Sciatic nerve (tissue), 2 donors: ENCODE measurements around the gene MALAT1. TPM values are rescaled to one million over a fixed set of nuclear protein-coding genes. Genes with fewer than 3 reads are reported as not detected.

Source experiments
- ATAC-seq: fragments of 200-7000 bp; cut with Tn5 transposase; one replicate; pipeline ENCODE4 v1.9.1; 2020; ENCODE audit warnings: mild to moderate bottlenecking, moderate library complexity
- DNase-seq: peaks from one replicate; pipeline ENCODE4 v3.0.0-alpha.2; 2020; ENCODE audit warnings: low spot score
- intact Hi-C: fragments of 100-400 bp; cut with DNase I; formaldehyde crosslinking; loops from one replicate; pipeline ENCODE4 v1.14.2; 2022
- total RNA-seq: library from RNA; stranded (reverse); fragmentation: NEBNext Ultra II Directional; extraction: Animal tissue kit (Norgen Biotek cat#: 25700); gene quantifications from one replicate; pipeline ENCODE4 v1.2.1, GENCODE V29; 2021
- donor health status: DM: no; HTN: no; CAD: no.
- donor health status: DM: no; HTN: no; CAD: no.

Gene MALAT1
- total RNA-seq, 1 donor from 2014 or later: 14,857 TPM

- ATAC-seq: no peak
- intact Hi-C loops: loop anchor here (10.0 kb wide), 1 partner anchor 47 kb away; the partner anchor contains the start of gene KCNK7
- no peak for DNase-seq
Measured at GRCh38 chr11:65547446-65548125, 48.7 kb downstream of the MALAT1 start.

- no peak for ATAC-seq
- intact Hi-C loops: loop anchor here (10.0 kb wide), 1 partner anchor 46 kb away; the partner anchor contains the start of gene KCNK7
Measured at GRCh38 chr11:65548395-65548794, 49.5 kb downstream of the MALAT1 start.

GRCh38 chr11:65549096-65549495 is 50.3 kb downstream of the MALAT1 start:
- intact Hi-C loops: loop anchor here (10.0 kb wide), 1 partner anchor 46 kb away; the partner anchor contains the start of gene KCNK7
- no peak for ATAC-seq
- DNase-seq: no peak

More at GRCh38 chr11:65548395-65548794, 49.5 kb downstream of the MALAT1 start:
- no peak for DNase-seq

GRCh38 chr11:65551572-65552387 is 52.9 kb downstream of the MALAT1 start:
- intact Hi-C loops: no loop called here
- DNase-seq: no peak
- peak; percentile 17 for ATAC-seq

- DNase-seq: no peak
- no peak for ATAC-seq
- intact Hi-C loops: no loop called here
Measured at GRCh38 chr11:65552388-65552951, 53.6 kb downstream of the MALAT1 start.

GRCh38 chr11:65553301-65554001 is 54.6 kb downstream of the MALAT1 start:
- no peak for DNase-seq
- no peak for ATAC-seq
- intact Hi-C loops: no loop called here

GRCh38 chr11:65554057-65554818 is 55.4 kb downstream of the MALAT1 start:
- DNase-seq: no peak
- intact Hi-C loops: no loop called here
- no peak for ATAC-seq

- ATAC-seq (no peak), DNase-seq (no peak)
- intact Hi-C loops: no loop called here
Measured at GRCh38 chr11:65554842-65555430, 56.1 kb downstream of the MALAT1 start.

GRCh38 chr11:65555693-65556231 is 56.9 kb downstream of the MALAT1 start:
- ATAC-seq (peak; percentile 40), DNase-seq (peak; percentile 71)
- intact Hi-C loops: no loop called here

Other genes with a start within 250 kb of the MALAT1 start
- 5.5 TPM for gene POLA2, start 237.1 kb upstream of the MALAT1 start, total RNA-seq
- 34.7 TPM for gene CDC42EP2, start 184.2 kb upstream of the MALAT1 start, total RNA-seq
- gene DPF2, start 165.2 kb upstream of the MALAT1 start, total RNA-seq: 62.5 TPM
- gene TIGD3, start 144.3 kb upstream of the MALAT1 start, total RNA-seq: not detected
- gene SLC25A45, start 116.4 kb upstream of the MALAT1 start, total RNA-seq: 12.0 TPM
- gene FRMD8, start 112.4 kb upstream of the MALAT1 start, total RNA-seq: 65.9 TPM
- gene NEAT1, start 76.2 kb upstream of the MALAT1 start, total RNA-seq: 1,255 TPM
- gene SCYL1, start 26.0 kb downstream of the MALAT1 start, total RNA-seq: 64.0 TPM
- gene LTBP3, start 59.3 kb downstream of the MALAT1 start, total RNA-seq: 306 TPM
- gene ZNRD2, start 71.4 kb downstream of the MALAT1 start, total RNA-seq: 23.7 TPM
- gene FAM89B, start 73.5 kb downstream of the MALAT1 start, total RNA-seq: 44.1 TPM
- 149 TPM for gene EHBP1L1, start 77.0 kb downstream of the MALAT1 start, total RNA-seq
- 1.5 TPM for gene KCNK7, start 96.8 kb downstream of the MALAT1 start, total RNA-seq
- 132 TPM for gene MAP3K11, start 115.2 kb downstream of the MALAT1 start, total RNA-seq
- gene PCNX3, start 116.7 kb downstream of the MALAT1 start, total RNA-seq: 23.9 TPM
- gene SIPA1, start 139.1 kb downstream of the MALAT1 start, total RNA-seq: 86.9 TPM
- 95.6 TPM for gene RELA, start 163.9 kb downstream of the MALAT1 start, total RNA-seq
- 81.5 TPM for gene KAT5, start 213.2 kb downstream of the MALAT1 start, total RNA-seq
- gene RNASEH2C, start 221.8 kb downstream of the MALAT1 start, total RNA-seq: 42.5 TPM